Endodermal cell (in vitro differentiated cells): ENCODE results near the gene KCNQ1. TPM values are rescaled to one million over a fixed set of nuclear protein-coding genes. Genes with fewer than 3 reads are reported as not detected.

Source experiments
- DNase-seq: peaks from one replicate; pipeline ENCODE4 v3.0.0-alpha.2; 2017
- H3K27ac ChIP-seq: 2 replicates; pipeline ENCODE4 v1.5.1; 2013; ENCODE audit warnings: mild to moderate bottlenecking, low read depth, low read length, moderate library complexity
- H3K27me3 ChIP-seq: 2 replicates; pipeline ENCODE4 v1.6.1; 2013; ENCODE audit warnings: mild to moderate bottlenecking, low read length, moderate library complexity; ENCODE audit not compliant: insufficient read depth, control insufficient read depth, poor library complexity, severe bottlenecking
- H3K36me3 ChIP-seq: 2 replicates; pipeline ENCODE4 v1.7.0; 2013; ENCODE audit warnings: mild to moderate bottlenecking, low read length, moderate library complexity; ENCODE audit not compliant: control insufficient read depth, insufficient read depth
- H3K4me1 ChIP-seq: one replicate; pipeline ENCODE4 v1.7.0; 2013; ENCODE audit warnings: low read length; ENCODE audit not compliant: control insufficient read depth, insufficient read depth
- H3K4me3 ChIP-seq: 2 replicates; pipeline ENCODE4 v1.5.1; 2013; ENCODE audit warnings: mild to moderate bottlenecking, low read length, moderate library complexity
- H3K9ac ChIP-seq: 2 replicates; pipeline ENCODE4 v1.6.1; 2013; ENCODE audit warnings: mild to moderate bottlenecking, low read length, moderate library complexity; ENCODE audit not compliant: poor library complexity, severe bottlenecking; ENCODE audit errors: extremely low read depth
- H3K9me3 ChIP-seq: 2 replicates; pipeline ENCODE4 v1.6.1; 2013; ENCODE audit warnings: mild to moderate bottlenecking, low read length, moderate library complexity; ENCODE audit not compliant: control insufficient read depth
- H3K27ac Mint-ChIP-seq: 2 replicates; pipeline ENCODE4 v1.8.0; 2020; ENCODE audit warnings: mixed read lengths
- H3K27me3 Mint-ChIP-seq: 2 replicates; pipeline ENCODE4 v1.8.0; 2021; ENCODE audit warnings: mild to moderate bottlenecking, mixed read lengths; ENCODE audit not compliant: insufficient read depth
- H3K36me3 Mint-ChIP-seq: 2 replicates; pipeline ENCODE4 v1.8.0; 2020; ENCODE audit warnings: low read depth, mixed read lengths
- H3K4me1 Mint-ChIP-seq: 2 replicates; pipeline ENCODE4 v1.8.0; 2020; ENCODE audit warnings: mixed read lengths
- H3K4me3 Mint-ChIP-seq: 2 replicates; pipeline ENCODE4 v1.8.0; 2020; ENCODE audit warnings: mild to moderate bottlenecking, moderate library complexity, mixed read lengths
- H3K9me3 Mint-ChIP-seq: 2 replicates; pipeline ENCODE4 v1.8.0; 2020; ENCODE audit warnings: mild to moderate bottlenecking, mixed read lengths
- CTCF ChIP-seq: fragments of 200-600 bp; sonication (generic); conservative IDR thresholded peaks from 2 replicates; pipeline ENCODE4 v1.5.0; 2021; ENCODE audit warnings: antibody characterized with exemption, mild to moderate bottlenecking
- WGBS, 2 experiments: methylation state at CpG; one replicate each; pipeline versions ENCODE4 v1.1.5 to v1.1.7; 2013; ENCODE audit warnings: missing lambda C conversion rate in 2 of 2, mixed read lengths in 1 of 2; ENCODE audit not compliant: insufficient coverage in 1 of 2, insufficient read length in 1 of 2; 5-methylcytosine and 5-hydroxymethylcytosine counted together
- total RNA-seq, 2 donors: library from RNA; stranded (reverse); fragmentation: NEBNext Ultra II Directional in 1 of 2; extraction: Animal tissue kit (Norgen Biotek cat#: 25700) in 1 of 2; gene quantifications; 2 replicates in 1 of 2; 3 replicates in 1 of 2; pipeline ENCODE4 v1.2.1, GENCODE V29; 2021

KCNQ1 gene
- total RNA-seq, 2 donors from 2014 or later: 1.8 to 3.5 TPM

- Histone ChIP-seq H3K36me3 (no peaks in the 10 kb centered on the region), H3K4me3 (no peak overlapping the region), H3K27ac (no peak overlapping the region), H3K9ac (no peak overlapping the region), H3K27me3 (peaks cover 36% of the 10 kb centered on the region), H3K9me3 (peaks cover 8% of the 10 kb centered on the region), H3K4me1 (no peaks in the 10 kb centered on the region)
- Mint-ChIP-seq H3K4me3 (no peak overlapping the region), H3K4me1 (no peaks in the 10 kb centered on the region), H3K27me3 (peaks cover 77% of the 10 kb centered on the region), H3K27ac (no peak overlapping the region), H3K9me3 (peaks cover 42% of the 10 kb centered on the region), H3K36me3 (no peaks in the 10 kb centered on the region)
- WGBS, 2 experiments: 86 to 93% methylated on average over 10 to 14 of the region's 14 CpGs
- no peak for TF ChIP-seq CTCF
- no peak for DNase-seq
Measured at GRCh38 chr11:2481253-2481652, 36.4 kb downstream of the KCNQ1 start.

GRCh38 chr11:2482204-2482603 lies 37.4 kb downstream of the KCNQ1 start:
- Histone ChIP-seq H3K4me3 (no peak overlapping the region), H3K36me3 (no peaks in the 10 kb centered on the region), H3K9ac (no peak overlapping the region), H3K9me3 (peaks cover 12% of the 10 kb centered on the region), H3K27ac (no peak overlapping the region), H3K4me1 (no peaks in the 10 kb centered on the region), H3K27me3 (peaks cover 46% of the 10 kb centered on the region)
- Mint-ChIP-seq H3K36me3 (no peaks in the 10 kb centered on the region), H3K27me3 (peaks cover 78% of the 10 kb centered on the region), H3K9me3 (peaks cover 51% of the 10 kb centered on the region), H3K4me1 (no peaks in the 10 kb centered on the region), H3K4me3 (no peak overlapping the region), H3K27ac (no peak overlapping the region)
- no peak for TF ChIP-seq CTCF
- WGBS, 2 experiments: 93 to 94% methylated on average over 2 to 3 of the region's 3 CpGs
- no peak for DNase-seq

- Mint-ChIP-seq H3K27me3 (peaks cover 80% of the 10 kb centered on the region), H3K27ac (no peak overlapping the region), H3K4me1 (no peaks in the 10 kb centered on the region), H3K9me3 (peaks cover 52% of the 10 kb centered on the region), H3K36me3 (no peaks in the 10 kb centered on the region), H3K4me3 (no peak overlapping the region)
- Histone ChIP-seq H3K9ac (no peak overlapping the region), H3K36me3 (no peaks in the 10 kb centered on the region), H3K4me1 (no peaks in the 10 kb centered on the region), H3K4me3 (no peak overlapping the region), H3K9me3 (peaks cover 17% of the 10 kb centered on the region), H3K27me3 (peaks cover 46% of the 10 kb centered on the region), H3K27ac (no peak overlapping the region)
- 75 to 83% methylated on average over 2 to 5 of the region's 5 CpGs for WGBS, 2 experiments
- no peak for TF ChIP-seq CTCF
- DNase-seq: no peak
Measured at GRCh38 chr11:2482745-2483144, 37.9 kb downstream of the KCNQ1 start.
